HepG2 (cell line): ENCODE data around the gene GPR162. TPM values are rescaled to one million over a fixed set of nuclear protein-coding genes. Genes with fewer than 3 reads are reported as not detected.

Experiments
- BRCA1 ChIP-seq: sonication (generic); formaldehyde crosslinking; IDR thresholded peaks from 2 replicates; pipeline ENCODE4 v1.4.0; 2020; ENCODE audit warnings: missing genetic modification reagents
- FOXA3 ChIP-seq: IDR thresholded peaks from 2 replicates; pipeline ENCODE4 v1.6.1; 2016; ENCODE audit warnings: missing genetic modification reagents, missing compliant biosample characterization
- FOXO4 ChIP-seq: sonication (generic); formaldehyde crosslinking; conservative IDR thresholded peaks from 2 replicates; pipeline ENCODE4 v1.8.1; 2023; ENCODE audit warnings: missing genetic modification reagents
- GFI1 ChIP-seq: sonication (generic); formaldehyde crosslinking; IDR thresholded peaks from 2 replicates; pipeline ENCODE4 v1.5.0; 2020; ENCODE audit warnings: missing genetic modification reagents, mild to moderate bottlenecking, borderline replicate concordance
- GMEB1 ChIP-seq: sonication (generic); formaldehyde crosslinking; IDR thresholded peaks from 2 replicates; pipeline ENCODE4 v1.5.1; 2020; ENCODE audit warnings: missing genetic modification reagents, mild to moderate bottlenecking, borderline replicate concordance
- HDAC1 ChIP-seq: sonication (generic); formaldehyde crosslinking; IDR thresholded peaks from 2 replicates; pipeline ENCODE4 v1.5.1; 2020; ENCODE audit warnings: mild to moderate bottlenecking, missing genetic modification reagents
- HOXA5 ChIP-seq: sonication (generic); formaldehyde crosslinking; IDR thresholded peaks from 2 replicates; pipeline ENCODE4 v1.4.0; 2020; ENCODE audit warnings: missing genetic modification reagents
- MAFF ChIP-seq: IDR thresholded peaks from 2 replicates; pipeline ENCODE4 v1.6.1; 2011; ENCODE audit warnings: low read depth, low read length, improper control_type of control experiment
- MIXL1 ChIP-seq: IDR thresholded peaks from 2 replicates; pipeline ENCODE4 v1.6.1; 2016
- SOX6 ChIP-seq, 2 experiments: fragments of 450-650 bp in 1 of 2; sonication (generic) in 1 of 2; formaldehyde crosslinking in 1 of 2; IDR thresholded peaks; 2 replicates each; pipeline versions ENCODE4 v1.4.0 to v1.6.1; 2017 to 2020; ENCODE audit warnings: antibody characterized with exemption in 1 of 2, mild to moderate bottlenecking in 1 of 2, missing genetic modification reagents in 1 of 2
- SYNCRIP ChIP-seq: fragments of 200-400 bp; formaldehyde crosslinking; IDR thresholded peaks from 2 replicates; pipeline ENCODE4 v1.6.1; 2018; ENCODE audit warnings: mild to moderate bottlenecking, low read depth, low read length; ENCODE audit not compliant: insufficient read depth
- TARDBP ChIP-seq: sonication (generic); formaldehyde crosslinking; IDR thresholded peaks from 2 replicates; pipeline ENCODE4 v1.8.0; 2022; ENCODE audit warnings: mild to moderate bottlenecking, missing genetic modification reagents
- TBX2 ChIP-seq: sonication (generic); formaldehyde crosslinking; IDR thresholded peaks from 2 replicates; pipeline ENCODE4 v1.5.0; 2020; ENCODE audit warnings: missing genetic modification reagents, mild to moderate bottlenecking, borderline replicate concordance
- TFE3 ChIP-seq: IDR thresholded peaks from 2 replicates; pipeline ENCODE4 v1.6.1; 2016
- ZFY ChIP-seq: sonication (generic); formaldehyde crosslinking; IDR thresholded peaks from 2 replicates; pipeline ENCODE4 v1.4.0; 2020; ENCODE audit warnings: missing genetic modification reagents
- ZNF3 ChIP-seq: IDR thresholded peaks from 2 replicates; pipeline ENCODE4 v1.7.0; 2017; ENCODE audit warnings: inconsistent platforms
- ZNF569 ChIP-seq: sonication (generic); formaldehyde crosslinking; IDR thresholded peaks from 2 replicates; pipeline ENCODE4 v1.5.0; 2020; ENCODE audit warnings: mild to moderate bottlenecking, missing genetic modification reagents, moderate library complexity, borderline replicate concordance
- ZNF678 ChIP-seq: sonication (generic); formaldehyde crosslinking; IDR thresholded peaks from 2 replicates; pipeline ENCODE4 v1.4.0; 2020; ENCODE audit warnings: mild to moderate bottlenecking, missing genetic modification reagents
- ZNF713 ChIP-seq: sonication (generic); formaldehyde crosslinking; IDR thresholded peaks from 2 replicates; pipeline ENCODE4 v1.4.0; 2020; ENCODE audit warnings: mild to moderate bottlenecking, missing genetic modification reagents
- ZSCAN29 ChIP-seq: sonication (generic); formaldehyde crosslinking; conservative IDR thresholded peaks from 2 replicates; pipeline ENCODE4 v1.4.0; 2020; ENCODE audit warnings: mild to moderate bottlenecking, missing genetic modification reagents
- ZSCAN5A ChIP-seq: sonication (generic); formaldehyde crosslinking; IDR thresholded peaks from 2 replicates; pipeline ENCODE4 v1.8.0; 2022; ENCODE audit warnings: mild to moderate bottlenecking, missing genetic modification reagents, borderline replicate concordance
- polyA plus RNA-seq, 8 experiments: library from polyadenylated mRNA; depleted of rRNA in 3 of 8; stranded (reverse) in 7 of 8; unstranded in 1 of 8; fragments of >200 nt; fragmentation: Illumina TruSeq in 4 of 8; extraction: Trizol in 4 of 8; gene quantifications; 2 replicates each; pipeline versions ENCODE4 v1.2.1 to v1.2.3, GENCODE V29; 2011 to 2016; ENCODE audit warnings: low read depth in 4 of 8, missing spikeins in 1 of 8, mixed read lengths in 1 of 8; ENCODE audit not compliant: insufficient read depth in 1 of 8
- total RNA-seq, 5 experiments: library from RNA; depleted of rRNA; stranded (reverse); fragments of >200 nt; fragmentation: Illumina TruSeq; extraction: Trizol; gene quantifications; 2 replicates each; pipeline ENCODE4 v1.2.3, GENCODE V29; 2016; ENCODE audit warnings: low read depth in 1 of 5

The GPR162 gene
- total and polyA plus RNA-seq, 2 of the 13 experiments (the other 11 are each of a cell fraction or from before 2014, with no cell fraction given) = 0.08 TPM; not detected in 1

DNA sequence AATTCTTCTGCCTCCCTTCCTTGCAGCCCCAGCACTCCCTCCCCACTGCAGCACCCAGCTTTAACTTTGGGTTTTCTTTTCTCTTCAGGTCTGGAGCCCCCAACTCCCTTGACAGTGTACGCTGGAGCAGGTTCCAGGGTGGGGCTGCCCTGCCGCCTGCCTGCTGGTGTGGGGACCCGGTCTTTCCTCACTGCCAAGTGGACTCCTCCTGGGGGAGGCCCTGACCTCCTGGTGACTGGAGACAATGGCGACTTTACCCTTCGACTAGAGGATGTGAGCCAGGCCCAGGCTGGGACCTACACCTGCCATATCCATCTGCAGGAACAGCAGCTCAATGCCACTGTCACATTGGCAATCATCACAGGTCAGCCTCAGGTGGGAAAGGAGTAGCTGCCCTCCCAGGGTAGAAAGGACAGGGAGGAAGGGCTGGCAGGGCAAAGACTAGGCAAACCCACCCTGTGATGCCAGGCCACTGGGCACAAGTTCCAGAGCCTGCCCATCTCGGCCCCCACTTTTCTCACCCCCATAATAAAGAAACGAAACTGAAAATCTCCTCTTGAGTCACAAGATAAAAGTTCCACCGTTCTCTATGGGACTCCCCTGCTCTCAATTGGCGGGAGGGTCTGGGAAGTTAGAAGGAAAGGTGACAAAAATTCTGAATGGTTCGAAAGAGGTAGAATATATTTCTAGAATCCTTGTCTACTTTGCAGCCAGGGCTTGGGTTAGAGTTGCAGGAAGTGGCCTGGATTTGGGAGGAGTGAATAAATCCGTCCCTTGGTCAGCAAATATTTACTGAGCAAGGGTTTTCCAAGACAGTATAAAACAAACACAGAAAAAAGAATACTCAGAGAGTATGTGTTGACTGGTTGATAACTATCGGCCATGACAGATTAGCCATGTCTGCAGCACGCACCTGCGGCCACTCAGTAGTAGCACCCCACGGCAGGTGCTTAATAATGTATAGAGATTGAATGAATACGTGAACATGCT lies 46.1 kb upstream of the GPR162 start (continued):
- peak; percentile 15 for TF ChIP-seq ZFY
- TF ChIP-seq GFI1 = peak; percentile 84
- TF ChIP-seq ZNF3 (CRISPR knock-in tag) = no peak
- peak; percentile 57 for TF ChIP-seq TBX2 (CRISPR knock-in tag)
- no peak for TF ChIP-seq FOXO4 (CRISPR knock-in tag)
- TF ChIP-seq GMEB1 = peak; percentile 48; the same call in 1 of the 2 replicates
- 0 out of 2 replicates have a peak, but pooled peaks have one; percentile 31 for TF ChIP-seq ZNF678 (CRISPR knock-in tag)
- 0 out of 2 replicates have a peak, but pooled peaks have one; percentile 63 for TF ChIP-seq TFE3 (CRISPR knock-in tag)
- no peak for TF ChIP-seq SOX6 (IDR thresholded peaks at IDR 0.05)
- peak; percentile 76 for TF ChIP-seq SOX6 (CRISPR knock-in tag; IDR thresholded peaks at IDR 0.05)
- TF ChIP-seq FOXA3 = peak; percentile 94
- 0 out of 2 replicates have a peak, but pooled peaks have one; percentile 43 for TF ChIP-seq BRCA1
- no peak for TF ChIP-seq ZNF713 (CRISPR knock-in tag)
- TF ChIP-seq TARDBP (CRISPR knock-in tag) = peak; percentile 69; the same call in 1 of the 2 replicates
- TF ChIP-seq HDAC1 (CRISPR knock-in tag) = peak; percentile 87
- peak; percentile 67 for TF ChIP-seq MIXL1 (CRISPR knock-in tag)
- no peak for TF ChIP-seq ZNF569 (CRISPR knock-in tag)
- TF ChIP-seq MAFF = peak; percentile 47; the same call in 1 of the 2 replicates
- no peak for TF ChIP-seq SYNCRIP
- TF ChIP-seq ZSCAN5A (CRISPR knock-in tag) = 0 out of 2 replicates have a peak, but pooled peaks have one; percentile 15
- peak; percentile 53; the same call in 1 of the 2 replicates for TF ChIP-seq HOXA5 (CRISPR knock-in tag)
- 0 out of 2 replicates have a peak, but pooled peaks have one; percentile 31 for TF ChIP-seq ZSCAN29 (CRISPR knock-in tag)
